ENCODE data around the gene CGN.
A peak's percentile ranks its signal among the peaks of the same experiment; 100 is the strongest.

The CGN gene

GRCh38 chr1:151499930-151500329 lies 11.3 kb upstream of the CGN start:
- no peak for TF ChIP-seq CTCF (conservative IDR thresholded peaks at IDR 0.05)
- TF ChIP-seq ZFX (IDR thresholded peaks at IDR 0.05): no peak
- no peak overlapping the region for H3K27ac ChIP-seq

- TF ChIP-seq ZFX (IDR thresholded peaks at IDR 0.05) (no peak), CTCF (conservative IDR thresholded peaks at IDR 0.05) (peak; percentile 57; the same call in 1 of the 2 replicates)
- no peak overlapping the region for H3K27ac ChIP-seq
Observed at GRCh38 chr1:151501474-151501873, 9.7 kb upstream of the CGN start.

GRCh38 chr1:151502035-151502700 lies 9.0 kb upstream of the CGN start:
- TF ChIP-seq ZFX (IDR thresholded peaks at IDR 0.05) (no peak), CTCF (conservative IDR thresholded peaks at IDR 0.05) (no peak)
- no peak overlapping the region for H3K27ac ChIP-seq

GRCh38 chr1:151502859-151503780 lies 8.1 kb upstream of the CGN start:
- TF ChIP-seq CTCF (conservative IDR thresholded peaks at IDR 0.05) (no peak), ZFX (IDR thresholded peaks at IDR 0.05) (no peak)
- no peak overlapping the region for H3K27ac ChIP-seq

GRCh38 chr1:151504252-151504651 lies 6.9 kb upstream of the CGN start:
- no peak overlapping the region for H3K27ac ChIP-seq
- TF ChIP-seq CTCF (conservative IDR thresholded peaks at IDR 0.05): no peak
- TF ChIP-seq ZFX (IDR thresholded peaks at IDR 0.05): no peak

- no peak overlapping the region for H3K27ac ChIP-seq
- no peak for TF ChIP-seq ZFX (IDR thresholded peaks at IDR 0.05)
- no peak for TF ChIP-seq CTCF (conservative IDR thresholded peaks at IDR 0.05)
Observed at GRCh38 chr1:151504759-151505158, 6.4 kb upstream of the CGN start.

- no peak for TF ChIP-seq CTCF (conservative IDR thresholded peaks at IDR 0.05)
- TF ChIP-seq ZFX (IDR thresholded peaks at IDR 0.05): no peak
- no peak overlapping the region for H3K27ac ChIP-seq
Observed at GRCh38 chr1:151508833-151509232, 2.4 kb upstream of the CGN start.
